Measurements from ENCODE around the gene BRD3. TPM values are rescaled to one million over a fixed set of nuclear protein-coding genes. Genes with fewer than 3 reads are reported as not detected.
A peak's percentile ranks its signal among the peaks of the same experiment; 100 is the strongest.
"Not testable (repeated sequence)": the region's sequence is repeated elsewhere in the genome, so short reads cannot be mapped to it uniquely, and the experiment has no call there.

BRD3 gene
- 32.0 TPM for total RNA-seq

DNA sequence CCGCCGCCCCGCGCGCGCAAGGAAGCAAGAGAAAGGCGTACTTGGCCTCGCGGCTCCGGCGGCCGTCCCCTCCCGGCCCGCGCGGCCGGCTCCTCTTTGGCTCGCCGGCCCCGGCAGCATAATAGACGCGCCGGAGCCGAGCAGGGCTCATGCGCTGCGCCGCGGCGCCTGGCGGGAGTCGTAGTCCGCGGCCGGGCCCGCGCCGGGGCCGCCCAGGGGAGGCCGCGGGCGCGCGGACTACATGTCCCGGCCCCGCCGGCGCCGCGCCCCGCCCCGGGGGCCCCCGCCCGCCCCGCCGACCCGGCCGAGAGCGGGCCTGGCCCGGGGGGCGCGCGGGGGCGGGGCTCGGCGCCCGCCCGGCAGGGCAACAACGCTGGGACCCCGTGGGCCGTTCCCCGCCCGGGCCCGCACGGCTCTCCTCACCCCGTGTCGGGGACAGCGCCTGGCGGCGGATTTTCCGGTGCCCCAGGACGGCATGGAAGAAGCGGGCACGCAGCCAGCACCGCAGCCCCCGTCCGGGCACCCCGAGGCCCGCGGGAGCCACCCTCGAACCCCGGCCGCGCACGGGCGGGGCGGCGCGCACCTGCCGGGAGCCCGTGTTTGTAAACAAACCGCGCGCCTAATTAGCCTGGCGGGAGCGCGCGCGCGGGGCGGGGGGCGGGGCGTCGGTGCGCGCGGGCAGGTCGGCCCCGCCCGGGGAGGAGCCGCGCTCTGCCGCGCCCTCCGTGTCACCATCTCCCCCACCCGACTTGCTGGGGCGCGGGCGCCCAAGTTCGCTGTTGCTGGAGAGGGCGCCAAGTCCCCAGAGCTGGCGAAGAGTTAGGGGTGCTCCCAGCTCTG is at the start of gene BRD3:
TSS of gene BRD3 (minus strand) at position 123 of the 840 bp plus-strand sequence. CDS start 14,549 bp downstream, outside the sequence.
- H3K27me3 ChIP-seq: no peaks in the 10 kb centered on the region
- H3K27ac ChIP-seq: peak within 1 kb of the TSS; percentile 89 to 99
- H3K9me3 ChIP-seq: no peaks in the 10 kb centered on the region
- H3K4me3 ChIP-seq: peak within 1 kb of the TSS; percentile 98
- intact Hi-C loops (cut with DNase I): loop anchor here (1.0 to 2.0 kb wide), 4 partner anchors 43 to 375 kb away; partner anchors contain the start of gene BRD3OS
- H3K36me3 ChIP-seq: no peaks in the 10 kb centered on the region
- peak in 1 of 2 donors; percentile 91 for DNase-seq (ENCODE audit: low spot score in 2 of 2)
- H3K4me1 ChIP-seq: peaks cover 3 to 16% of the 10 kb centered on the region in 2 donors
- no peak for TF ChIP-seq CTCF (IDR thresholded peaks at IDR 0.05)

DNA sequence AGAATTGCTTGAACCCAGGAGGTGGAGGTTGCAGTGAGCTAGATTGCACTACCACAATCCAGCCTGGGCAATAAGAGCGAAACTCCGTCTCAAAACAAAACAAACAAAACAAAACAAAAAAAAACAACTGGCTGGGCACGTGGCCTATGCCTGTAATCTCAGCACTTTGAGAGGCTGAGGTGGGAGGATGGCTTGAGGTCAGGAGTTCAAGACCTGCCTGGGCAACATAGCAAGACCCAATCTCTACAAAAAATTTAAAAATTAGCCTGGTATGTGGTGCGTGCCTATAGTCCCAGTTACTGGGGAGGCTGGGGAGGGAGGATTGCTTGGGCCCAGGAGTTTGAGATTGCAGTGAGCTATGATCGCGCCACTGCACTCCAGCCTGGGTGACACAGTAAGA is 44.7 kb upstream of the BRD3 start:
- no peaks in the 10 kb centered on the region for H3K9me3 ChIP-seq
- no peaks in the 10 kb centered on the region for H3K27me3 ChIP-seq
- H3K36me3 ChIP-seq: no peaks in the 10 kb centered on the region
- no peak for DNase-seq (ENCODE audit: low spot score in 2 of 2)
- H3K27ac ChIP-seq: no peak overlapping the region
- intact Hi-C loops (cut with DNase I): no loop called here
- H3K4me1 ChIP-seq: no peaks in the 10 kb centered on the region
- no peak overlapping the region for H3K4me3 ChIP-seq
- no peak for TF ChIP-seq CTCF (IDR thresholded peaks at IDR 0.05)

DNA sequence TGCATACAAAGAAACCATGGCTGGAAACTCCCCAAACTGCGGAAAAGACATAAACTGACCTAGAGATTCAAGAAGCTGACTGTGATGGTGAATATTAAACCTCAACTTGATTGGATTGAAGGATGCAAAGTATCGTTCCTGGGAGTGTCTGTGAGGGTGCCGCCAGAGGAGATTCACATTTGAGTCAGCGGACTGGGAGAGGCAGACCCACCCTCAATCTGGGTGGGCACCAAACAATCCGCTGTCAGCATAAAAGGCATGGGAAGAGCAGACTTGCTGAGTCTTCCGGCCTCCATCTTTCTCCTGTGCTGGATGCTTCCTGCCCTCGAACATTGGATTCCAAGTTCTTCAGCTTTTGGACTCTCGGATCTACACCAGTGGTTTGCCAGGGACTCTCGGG is 43.2 kb upstream of the BRD3 start:
- Histone ChIP-seq H3K4me3 (no peak overlapping the region), H3K27me3 (no peaks in the 10 kb centered on the region), H3K27ac (no peak overlapping the region), H3K9me3 (no peaks in the 10 kb centered on the region), H3K4me1 (no peaks in the 10 kb centered on the region), H3K36me3 (no peaks in the 10 kb centered on the region)
- DNase-seq (ENCODE audit: low spot score in 2 of 2): no peak
- intact Hi-C loops (cut with DNase I): no loop called here
- TF ChIP-seq CTCF (IDR thresholded peaks at IDR 0.05): no peak

DNA sequence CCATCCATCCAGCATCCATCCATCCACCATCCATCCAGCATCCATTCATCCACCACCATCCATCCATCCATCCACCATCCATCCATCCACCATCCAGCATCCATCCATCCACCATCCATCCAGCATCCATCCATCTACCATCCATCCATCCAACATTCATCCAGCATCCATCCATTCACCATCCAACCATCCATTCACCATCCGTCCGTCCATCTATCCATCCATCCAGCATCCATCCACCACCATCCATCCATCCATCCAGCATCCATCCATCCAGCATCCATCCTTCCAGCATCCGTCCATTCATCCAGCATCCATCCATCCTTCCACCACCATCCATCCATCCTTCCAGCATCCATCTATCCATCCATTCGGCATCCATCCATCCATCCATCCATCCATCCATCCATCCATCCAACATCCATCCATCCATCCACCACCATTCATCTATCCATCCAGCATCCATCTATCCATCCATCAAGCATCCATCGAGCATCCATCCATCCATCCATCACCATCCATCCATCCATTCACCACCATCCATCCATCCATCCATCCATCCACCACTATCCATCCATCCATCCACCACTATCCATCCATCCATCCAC is 35.7 kb upstream of the BRD3 start:
- Histone ChIP-seq H3K4me1 (no peaks in the 10 kb centered on the region), H3K9me3 (no peaks in the 10 kb centered on the region), H3K27me3 (no peaks in the 10 kb centered on the region), H3K36me3 (no peaks in the 10 kb centered on the region), H3K4me3 (no peak overlapping the region), H3K27ac (no peak overlapping the region)
- no peak for DNase-seq (ENCODE audit: low spot score in 2 of 2)
- no peak for TF ChIP-seq CTCF (IDR thresholded peaks at IDR 0.05)
- intact Hi-C loops (cut with DNase I): no loop called here

- no peaks in the 10 kb centered on the region for H3K36me3 ChIP-seq
- no peaks in the 10 kb centered on the region for H3K27me3 ChIP-seq
- no peak overlapping the region for H3K4me3 ChIP-seq
- no peaks in the 10 kb centered on the region for H3K9me3 ChIP-seq
- DNase-seq (ENCODE audit: low spot score in 2 of 2): no peak
- H3K27ac ChIP-seq: no peak overlapping the region
- intact Hi-C loops (cut with DNase I): no loop called here
- H3K4me1 ChIP-seq: no peaks in the 10 kb centered on the region
- TF ChIP-seq CTCF (IDR thresholded peaks at IDR 0.05): no peak
Observed at GRCh38 chr9:134101623-134102149, 33.9 kb upstream of the BRD3 start.

GRCh38 chr9:134101133-134101532 is 33.3 kb upstream of the BRD3 start:
- intact Hi-C loops (cut with DNase I); H3K4me3 ChIP-seq; H3K36me3 ChIP-seq; H3K27me3 ChIP-seq; DNase-seq (ENCODE audit: low spot score in 2 of 2); H3K9me3 ChIP-seq; H3K27ac ChIP-seq; H3K4me1 ChIP-seq: not testable (repeated sequence)
